Stomach smooth muscle (tissue), 2 donors: ENCODE measurements around the gene PLXNA4.

ENCODE experiments used
- H3K27ac ChIP-seq: one replicate; pipeline ENCODE4 v1.7.0; 2013; ENCODE audit warnings: mild to moderate bottlenecking, low read length, inconsistent platforms
- H3K27me3 ChIP-seq, 2 donors: one replicate each; pipeline ENCODE4 v1.7.0; 2013; ENCODE audit warnings: low read length in 2 of 2; ENCODE audit not compliant: insufficient read depth in 2 of 2, control insufficient read depth in 1 of 2
- H3K36me3 ChIP-seq, 2 donors: one replicate each; pipeline ENCODE4 v1.7.0; 2013; ENCODE audit warnings: low read length in 2 of 2; ENCODE audit not compliant: control insufficient read depth in 2 of 2, insufficient read depth in 2 of 2
- H3K4me1 ChIP-seq: one replicate; pipeline ENCODE4 v1.7.0; 2013; ENCODE audit warnings: low read length; ENCODE audit not compliant: control insufficient read depth, insufficient read depth
- H3K4me3 ChIP-seq, 2 donors: one replicate each; pipeline ENCODE4 v1.7.0; 2013; ENCODE audit warnings: low read length in 2 of 2
- H3K9ac ChIP-seq, 2 donors: one replicate each; pipeline ENCODE4 v1.7.0; 2013; ENCODE audit warnings: low read length in 2 of 2, mild to moderate bottlenecking in 1 of 2
- H3K9me3 ChIP-seq, 2 donors: one replicate each; pipeline ENCODE4 v1.7.0; 2013; ENCODE audit warnings: low read length in 2 of 2; ENCODE audit not compliant: control insufficient read depth in 2 of 2
- donor health status: healthy.
- donor health status: Pancreatic carcinoma.

Gene PLXNA4

DNA sequence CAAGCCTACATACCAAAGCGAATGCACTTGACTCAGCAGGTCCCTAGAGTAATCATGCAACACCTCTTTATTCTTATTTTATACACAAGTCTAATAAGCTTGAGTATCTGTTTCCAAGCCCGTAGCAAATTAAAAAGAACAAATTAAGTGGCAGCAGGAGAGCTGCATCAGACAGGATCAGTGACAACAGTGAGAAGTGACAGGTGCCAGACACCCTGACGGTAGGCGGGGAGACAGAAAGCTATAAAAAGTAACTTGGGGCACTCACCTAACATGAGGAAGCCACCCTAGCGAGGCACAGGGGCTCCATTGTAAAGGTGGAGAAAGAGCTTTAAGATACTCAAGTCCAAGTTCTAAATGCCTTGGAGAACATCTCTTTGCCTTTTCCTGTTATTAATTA is 174.2 kb downstream of the PLXNA4 start:
- peak overlapping the region; percentile 81 for H3K27ac ChIP-seq
- no peaks in the 10 kb centered on the region for H3K36me3 ChIP-seq
- peaks cover 38% of the 10 kb centered on the region for H3K4me1 ChIP-seq
- no peaks in the 10 kb centered on the region for H3K27me3 ChIP-seq
- no peak overlapping the region for H3K4me3 ChIP-seq
- H3K9ac ChIP-seq = peak overlapping the region in 1 of 2 donors; percentile 29
- H3K9me3 ChIP-seq = no peaks in the 10 kb centered on the region

DNA sequence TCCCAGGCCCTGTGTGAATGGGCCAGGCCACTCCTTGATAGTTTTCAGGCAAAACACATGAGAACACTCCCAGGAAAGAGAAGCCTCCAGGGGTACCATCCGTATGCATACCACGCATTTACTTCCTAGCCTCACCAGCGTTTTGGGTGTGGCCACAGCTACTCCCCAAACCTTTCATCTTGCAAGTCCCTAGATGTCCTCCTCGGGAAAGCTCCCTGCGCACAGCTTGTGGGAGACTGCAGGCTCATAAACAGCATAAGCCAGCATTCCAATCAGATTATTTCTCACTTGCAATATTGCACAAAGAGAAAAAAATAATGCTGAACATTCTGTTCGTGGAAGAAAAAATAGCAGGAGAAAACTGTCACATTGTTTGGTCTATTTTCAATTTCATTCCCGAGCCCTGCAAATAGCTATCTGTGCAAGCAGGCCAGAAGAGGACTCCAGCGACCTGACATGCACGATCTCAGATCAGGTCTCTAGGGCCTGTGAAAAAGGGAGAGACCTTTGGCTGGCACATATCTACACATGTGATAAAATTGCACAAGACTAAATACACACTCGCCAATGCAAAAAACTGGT is 175.6 kb downstream of the PLXNA4 start:
- Histone ChIP-seq H3K27ac (peak overlapping the region; percentile 70), H3K4me3 (no peak overlapping the region), H3K9ac (peak overlapping the region in 1 of 2 donors; percentile 47), H3K4me1 (peaks cover 40% of the 10 kb centered on the region), H3K9me3 (no peaks in the 10 kb centered on the region), H3K36me3 (no peaks in the 10 kb centered on the region), H3K27me3 (no peaks in the 10 kb centered on the region)

DNA sequence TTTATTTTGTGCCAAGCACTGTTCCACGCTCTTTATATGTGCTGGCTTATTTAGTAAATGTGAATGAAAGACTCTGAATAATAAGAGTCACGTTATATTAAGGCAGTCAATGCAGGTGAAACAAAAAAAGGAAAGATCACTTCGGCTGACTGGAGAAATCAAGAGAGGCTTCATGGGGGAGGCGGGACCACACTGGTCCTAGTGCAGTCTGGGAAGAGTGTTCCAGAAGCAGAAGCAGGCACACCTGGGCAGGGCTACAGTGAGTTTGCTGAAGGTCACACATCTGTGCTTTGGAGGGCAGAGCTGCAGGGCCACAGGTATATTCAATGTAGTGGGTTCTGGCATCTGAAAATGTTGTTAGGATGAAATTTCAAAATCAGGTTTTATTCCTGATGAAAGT is 176.9 kb downstream of the PLXNA4 start:
- H3K27ac ChIP-seq = peak overlapping the region; percentile 71
- H3K4me1 ChIP-seq = peaks cover 50% of the 10 kb centered on the region

DNA sequence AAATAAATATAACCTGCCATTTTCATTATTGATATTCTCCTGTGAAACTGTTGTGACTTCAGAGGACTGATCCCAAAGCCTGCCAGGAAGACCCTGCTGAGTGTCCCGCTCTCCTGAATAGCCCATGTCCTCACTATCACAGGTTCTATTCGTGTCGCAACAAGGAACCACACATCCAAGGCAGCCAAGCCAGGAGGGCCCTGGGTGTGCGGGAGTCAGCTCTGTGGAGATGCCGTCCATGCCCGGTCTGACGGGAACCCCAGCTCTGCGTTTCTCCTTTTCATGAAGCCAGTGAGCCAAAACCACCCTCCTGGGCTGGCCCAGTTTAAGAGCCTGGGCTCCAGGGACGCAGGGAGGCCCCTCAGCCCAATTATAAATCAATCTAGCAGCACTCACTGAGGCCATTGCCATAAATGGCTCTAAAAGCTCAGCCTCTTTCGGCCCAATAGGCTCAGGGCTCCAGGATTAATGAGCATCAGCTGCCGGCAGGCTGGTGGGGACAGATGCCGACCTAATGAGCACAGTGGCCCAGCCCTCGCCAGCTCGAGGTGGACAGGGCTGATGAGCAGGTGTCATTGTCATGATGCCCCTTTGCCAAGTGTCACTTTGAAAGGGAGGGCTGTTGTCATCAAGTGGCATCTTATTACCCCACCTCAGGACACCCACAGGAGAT is 177.9 kb downstream of the PLXNA4 start:
- H3K27me3 ChIP-seq = peaks cover 0 to 3% of the 10 kb centered on the region in 2 donors
- peak overlapping the region in 1 of 2 donors; percentile 29 for H3K4me3 ChIP-seq
- no peaks in the 10 kb centered on the region for H3K9me3 ChIP-seq
- peaks cover 53% of the 10 kb centered on the region for H3K4me1 ChIP-seq
- H3K36me3 ChIP-seq = no peaks in the 10 kb centered on the region
- H3K9ac ChIP-seq = peak overlapping the region in 1 of 2 donors; percentile 55
- peak overlapping the region; percentile 71 for H3K27ac ChIP-seq

More for the DNA sequence above, 176.9 kb downstream of the PLXNA4 start:
- Histone ChIP-seq H3K9me3 (no peaks in the 10 kb centered on the region), H3K4me3 (no peak overlapping the region), H3K36me3 (no peaks in the 10 kb centered on the region), H3K27me3 (peaks cover 0 to 1% of the 10 kb centered on the region in 2 donors), H3K9ac (no peak overlapping the region)

DNA sequence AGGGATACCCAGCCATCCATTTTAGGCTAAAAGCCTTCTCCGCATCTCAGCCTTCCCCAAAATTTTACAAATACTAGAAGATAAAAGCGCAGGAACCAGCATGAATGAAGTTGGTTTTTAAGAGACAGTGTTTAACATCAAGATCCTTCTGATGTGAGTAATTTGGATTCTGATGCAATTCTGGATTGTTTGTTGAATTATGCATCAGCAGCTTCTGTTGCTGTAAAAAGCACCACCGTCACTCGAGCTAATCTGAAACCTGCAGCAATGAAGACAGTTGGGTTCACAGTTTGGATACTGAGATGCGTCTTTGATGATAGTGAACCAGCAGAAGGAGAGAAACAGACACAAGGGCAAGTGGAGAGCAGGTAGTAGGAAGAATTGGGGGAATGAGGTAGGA is 179.2 kb downstream of the PLXNA4 start:
- Histone ChIP-seq H3K4me1 (peaks cover 41% of the 10 kb centered on the region), H3K27ac (no peak overlapping the region), H3K4me3 (no peak overlapping the region), H3K27me3 (peaks cover 0 to 3% of the 10 kb centered on the region in 2 donors), H3K9me3 (no peaks in the 10 kb centered on the region), H3K9ac (no peak overlapping the region), H3K36me3 (no peaks in the 10 kb centered on the region)

DNA sequence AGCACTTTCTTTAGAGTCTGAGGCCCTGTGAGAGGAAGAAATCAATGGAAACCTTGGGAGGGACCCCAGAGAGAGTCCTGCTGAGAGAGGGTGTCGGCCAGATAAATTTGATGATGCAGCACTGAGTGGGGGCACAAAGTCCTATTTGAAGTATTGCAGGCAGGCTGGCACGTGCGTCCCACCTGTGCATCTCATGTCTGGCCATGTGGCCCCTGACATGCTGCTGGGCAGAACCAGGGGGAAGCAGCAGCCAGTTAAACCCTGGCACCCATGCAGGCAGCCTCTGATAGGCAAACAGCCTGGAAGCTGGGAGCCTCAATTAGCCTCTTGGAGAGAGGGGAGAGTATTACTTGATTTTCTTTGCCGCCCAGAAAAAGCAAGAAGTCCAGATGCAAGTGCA is 180.9 kb downstream of the PLXNA4 start:
- H3K9ac ChIP-seq = no peak overlapping the region

DNA sequence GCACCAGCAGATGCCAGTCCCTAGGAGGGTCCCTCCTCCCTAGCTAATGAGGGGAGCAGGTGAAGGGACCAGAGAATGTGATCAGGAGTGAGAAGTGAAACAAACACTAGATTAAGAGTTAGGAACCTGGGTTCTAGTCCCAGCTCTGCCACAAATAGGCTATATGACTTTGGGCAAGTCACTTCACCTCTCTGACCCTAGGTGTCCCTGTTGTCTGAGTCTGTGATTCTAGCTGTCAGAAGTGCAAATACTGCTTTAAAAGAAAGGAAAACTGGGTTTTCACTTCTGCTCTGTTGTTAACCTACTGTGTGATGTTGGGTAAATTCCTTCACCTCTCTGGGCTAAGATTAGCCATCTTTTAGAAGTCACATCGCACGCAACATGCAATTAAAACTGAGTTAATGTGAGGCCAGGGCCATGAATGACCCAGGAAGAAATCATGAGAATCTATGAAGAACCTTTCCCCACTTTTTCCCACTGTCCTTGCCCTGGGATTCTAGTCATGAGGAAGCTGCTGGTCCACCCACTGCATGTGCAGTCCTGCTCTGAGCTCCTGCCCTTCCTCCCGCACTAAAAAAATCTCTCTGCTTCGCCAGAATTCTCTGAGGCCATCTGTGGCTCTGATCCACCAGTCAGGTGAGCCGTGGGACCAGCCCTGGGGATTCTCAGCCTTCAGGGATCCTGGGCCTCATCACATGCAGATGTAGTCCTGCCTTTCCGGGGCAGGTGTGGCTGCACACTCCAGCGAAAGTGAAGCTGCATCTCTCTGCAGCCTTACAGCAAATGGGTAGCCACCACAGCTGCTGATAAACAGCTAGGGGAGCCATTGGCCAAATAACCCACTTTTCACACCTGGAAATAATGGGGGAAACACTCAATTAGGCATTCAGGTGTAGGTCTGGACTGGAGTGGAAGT is 181.7 kb downstream of the PLXNA4 start:
- H3K27me3 ChIP-seq = peaks cover 0 to 3% of the 10 kb centered on the region in 2 donors
- peak overlapping the region; percentile 46 for H3K27ac ChIP-seq
- H3K36me3 ChIP-seq = no peaks in the 10 kb centered on the region
- peak overlapping the region in 1 of 2 donors; percentile 51 for H3K9ac ChIP-seq
- H3K4me3 ChIP-seq = peak overlapping the region in 1 of 2 donors; percentile 29
- H3K9me3 ChIP-seq = no peaks in the 10 kb centered on the region
- peaks cover 43% of the 10 kb centered on the region for H3K4me1 ChIP-seq

More for the DNA sequence above, 180.9 kb downstream of the PLXNA4 start:
- H3K36me3 ChIP-seq = no peaks in the 10 kb centered on the region
- H3K27me3 ChIP-seq = peaks cover 0 to 3% of the 10 kb centered on the region in 2 donors
- no peak overlapping the region for H3K4me3 ChIP-seq
- H3K27ac ChIP-seq = peak overlapping the region; percentile 11
- no peaks in the 10 kb centered on the region for H3K9me3 ChIP-seq
- H3K4me1 ChIP-seq = peaks cover 44% of the 10 kb centered on the region

DNA sequence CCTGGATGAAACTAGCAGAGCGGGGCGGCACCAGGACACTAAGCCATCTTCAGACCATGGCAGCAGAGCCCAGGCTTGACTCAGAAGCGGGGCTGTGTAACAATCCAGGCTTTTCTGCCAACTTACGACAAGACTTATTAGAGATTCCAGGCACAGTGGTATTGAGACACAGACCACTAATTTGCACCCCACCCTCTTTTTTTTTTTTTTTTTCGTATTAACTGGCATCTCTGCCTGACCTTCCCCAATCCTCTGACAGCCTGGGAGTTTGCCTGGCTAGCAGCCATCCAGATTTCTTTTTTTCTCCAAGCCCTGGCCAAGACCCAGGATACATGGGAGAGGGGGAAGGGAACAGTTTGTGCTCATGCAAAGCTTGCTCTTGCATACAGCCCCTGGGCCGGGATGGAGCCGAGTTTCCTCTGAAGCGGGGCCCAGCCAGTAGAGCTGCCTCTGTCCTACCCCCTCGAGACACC is 182.4 kb downstream of the PLXNA4 start:
- Histone ChIP-seq H3K9ac (peak overlapping the region in 1 of 2 donors; percentile 51), H3K27ac (peak overlapping the region; percentile 46), H3K4me1 (peaks cover 41% of the 10 kb centered on the region), H3K9me3 (no peaks in the 10 kb centered on the region), H3K27me3 (peaks cover 0 to 3% of the 10 kb centered on the region in 2 donors), H3K4me3 (peak overlapping the region in 1 of 2 donors; percentile 29), H3K36me3 (no peaks in the 10 kb centered on the region)

DNA sequence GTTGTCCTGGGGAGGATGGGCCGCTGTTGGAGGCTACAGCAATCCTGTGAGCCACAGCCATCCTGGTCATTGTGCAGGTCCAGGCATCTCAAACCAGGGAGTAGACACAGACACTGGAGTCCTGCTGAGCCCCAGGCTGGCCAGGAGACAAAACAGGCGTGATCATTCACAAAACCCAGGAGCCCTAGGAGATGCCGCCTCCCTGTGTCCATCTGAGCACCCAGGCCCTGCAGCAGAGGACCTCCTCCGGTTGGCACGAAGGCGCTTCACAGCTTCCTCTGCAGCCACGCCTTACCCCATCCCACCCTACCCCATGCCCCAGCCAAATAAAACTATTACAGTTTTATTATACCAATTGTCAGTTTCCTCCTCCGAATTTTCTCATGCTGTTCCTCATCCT is 183.6 kb downstream of the PLXNA4 start:
- Histone ChIP-seq H3K27ac (no peak overlapping the region), H3K4me1 (peaks cover 30% of the 10 kb centered on the region), H3K27me3 (peaks cover 0 to 3% of the 10 kb centered on the region in 2 donors)

DNA sequence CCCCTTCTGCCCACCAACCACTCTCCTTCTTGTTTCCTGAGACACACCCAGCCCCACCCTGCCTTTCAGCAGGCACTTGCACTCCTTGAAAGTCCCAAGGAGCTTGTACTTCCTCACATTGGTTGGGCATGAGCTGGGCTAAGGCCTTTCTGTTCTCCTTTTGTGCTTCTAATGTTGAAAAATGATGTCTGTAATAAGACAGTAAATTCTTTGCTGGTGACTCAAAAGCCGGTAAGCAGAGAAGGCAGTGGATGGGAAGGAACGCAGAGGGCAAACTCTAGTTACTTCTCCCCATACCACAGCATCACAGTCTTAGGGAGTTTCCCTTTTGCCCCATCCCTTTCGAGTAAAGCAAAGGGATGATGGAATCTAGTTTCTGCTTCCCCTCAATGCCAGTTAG is 185.6 kb downstream of the PLXNA4 start:
- H3K9ac ChIP-seq = no peak overlapping the region
- H3K4me1 ChIP-seq = peaks cover 35% of the 10 kb centered on the region
- no peaks in the 10 kb centered on the region for H3K9me3 ChIP-seq
- peaks cover 0 to 3% of the 10 kb centered on the region in 2 donors for H3K27me3 ChIP-seq
- no peak overlapping the region for H3K4me3 ChIP-seq
- peak overlapping the region; percentile 6 for H3K27ac ChIP-seq
- no peaks in the 10 kb centered on the region for H3K36me3 ChIP-seq

More for the DNA sequence above, 183.6 kb downstream of the PLXNA4 start:
- no peaks in the 10 kb centered on the region for H3K36me3 ChIP-seq
- H3K9me3 ChIP-seq = no peaks in the 10 kb centered on the region
- no peak overlapping the region for H3K4me3 ChIP-seq
- H3K9ac ChIP-seq = no peak overlapping the region
